ENCODE measurements around the gene VPS54. TPM values are rescaled to one million over a fixed set of nuclear protein-coding genes. Genes with fewer than 3 reads are reported as not detected.
A peak's percentile ranks its signal among the peaks of the same experiment; 100 is the strongest.

The VPS54 gene
- total and polyA plus RNA-seq, 9 of the 15 experiments (the other 6 are each of a cell fraction or from before 2014, with no cell fraction given), result 4.9 to 23.2 (median 13.2) TPM

GRCh38 chr2:64019083-64019974, at the start of gene VPS54 (continued):
- TF ChIP-seq MGA (IDR thresholded peaks at IDR 0.05), result peak; percentile 77
- no peak for TF ChIP-seq ZNF280A (IDR thresholded peaks at IDR 0.05; ENCODE audit: low read depth, partially characterized antibody)
- no peak for TF ChIP-seq E2F4 (CRISPR knock-in tag; IDR thresholded peaks at IDR 0.05; ENCODE audit: low read depth)
- TF ChIP-seq E4F1 (CRISPR knock-in tag; IDR thresholded peaks at IDR 0.05; ENCODE audit: borderline replicate concordance), result no peak
- no peak; the same call in 1 of the 2 replicates for TF ChIP-seq MTA3 (IDR thresholded peaks at IDR 0.05; ENCODE audit: borderline replicate concordance)
- TF ChIP-seq ZNF282 (CRISPR knock-in tag; IDR thresholded peaks at IDR 0.05), result no peak
- no peak for TF ChIP-seq RAD21 (CRISPR knock-in tag; conservative IDR thresholded peaks at IDR 0.05 in 1 of 2, IDR thresholded peaks at IDR 0.05 in 1 of 2)
- TF ChIP-seq SETDB1 (IDR thresholded peaks at IDR 0.05; ENCODE audit: low read length), result no peak
- TF ChIP-seq SMARCA5 (IDR thresholded peaks at IDR 0.05), result no peak

Measured in K562 (cell line).